T1000 (cell line): ENCODE results near the gene ZNF282.

Experiments
- DNase-seq: peaks from one replicate; lab custom pipeline; 2025; ENCODE audit warnings: mixed read lengths; lab: John Stamatoyannopoulos, UW

Gene ZNF282

GRCh38 chr7:149195180-149196150, at the start of gene ZNF282:
Gene ZNF282, plus strand, starts transcription at chr7:149195546. Its CDS starts 44 bp downstream, at chr7:149195590.
- peak; percentile 88 for DNase-seq

- DNase-seq: peak; percentile 57
Observed at GRCh38 chr7:149147072-149147751, 48.1 kb upstream of the ZNF282 start, which contains the start of gene ZNF398. Gene ZNF398, plus strand, starts transcription at chr7:149147453. Its CDS starts 290 bp downstream, at chr7:149147743.

- peak; percentile 16 for DNase-seq
Observed at GRCh38 chr7:149147752-149148653, 47.3 kb upstream of the ZNF282 start.

- no peak for DNase-seq
Observed at GRCh38 chr7:149150981-149151380, 44.4 kb upstream of the ZNF282 start.

GRCh38 chr7:149153346-149153745, 42.0 kb upstream of the ZNF282 start:
- DNase-seq: no peak

GRCh38 chr7:149154056-149154455, 41.3 kb upstream of the ZNF282 start:
- no peak for DNase-seq

- DNase-seq: no peak
Observed at GRCh38 chr7:149156898-149157297, 38.4 kb upstream of the ZNF282 start.

GRCh38 chr7:149161241-149161848, 34.0 kb upstream of the ZNF282 start:
- no peak for DNase-seq

- DNase-seq: no peak
Observed at GRCh38 chr7:149166142-149166541, 29.2 kb upstream of the ZNF282 start.

GRCh38 chr7:149166630-149167352, 28.6 kb upstream of the ZNF282 start:
- no peak for DNase-seq

GRCh38 chr7:149171892-149172533, 23.3 kb upstream of the ZNF282 start:
- DNase-seq: no peak

GRCh38 chr7:149172534-149172920, 22.8 kb upstream of the ZNF282 start:
- DNase-seq: no peak

- DNase-seq: no peak
Observed at GRCh38 chr7:149175150-149175549, 20.2 kb upstream of the ZNF282 start.

- DNase-seq: no peak
Observed at GRCh38 chr7:149179241-149179640, 16.1 kb upstream of the ZNF282 start.

GRCh38 chr7:149180722-149181449, 14.5 kb upstream of the ZNF282 start:
- no peak for DNase-seq

- no peak for DNase-seq
Observed at GRCh38 chr7:149181450-149181790, 13.9 kb upstream of the ZNF282 start.

- DNase-seq: no peak
Observed at GRCh38 chr7:149184274-149184673, 11.1 kb upstream of the ZNF282 start.

GRCh38 chr7:149188213-149188612, 7.1 kb upstream of the ZNF282 start:
- no peak for DNase-seq

GRCh38 chr7:149188637-149189259, 6.6 kb upstream of the ZNF282 start:
- no peak for DNase-seq
